NB4 (cell line): Measurements from ENCODE around the gene ELMO3.

Source experiments
- POLR2A ChIP-seq: IDR thresholded peaks from 2 replicates; pipeline ENCODE4 v1.6.1; 2011; ENCODE audit warnings: mild to moderate bottlenecking; ENCODE audit not compliant: insufficient read length; ENCODE audit errors: extremely low read depth
- TF ChIP-seq, protein P1 (sequence below): IDR thresholded peaks from one replicate; pipeline ENCODE4 v1.5.1; 2012; ENCODE audit warnings: low read depth, low read length
- TF ChIP-seq, protein P2 (sequence below): IDR thresholded peaks from 2 replicates; pipeline ENCODE4 v1.6.1; 2011; ENCODE audit warnings: low read depth, low read length

DNA sequence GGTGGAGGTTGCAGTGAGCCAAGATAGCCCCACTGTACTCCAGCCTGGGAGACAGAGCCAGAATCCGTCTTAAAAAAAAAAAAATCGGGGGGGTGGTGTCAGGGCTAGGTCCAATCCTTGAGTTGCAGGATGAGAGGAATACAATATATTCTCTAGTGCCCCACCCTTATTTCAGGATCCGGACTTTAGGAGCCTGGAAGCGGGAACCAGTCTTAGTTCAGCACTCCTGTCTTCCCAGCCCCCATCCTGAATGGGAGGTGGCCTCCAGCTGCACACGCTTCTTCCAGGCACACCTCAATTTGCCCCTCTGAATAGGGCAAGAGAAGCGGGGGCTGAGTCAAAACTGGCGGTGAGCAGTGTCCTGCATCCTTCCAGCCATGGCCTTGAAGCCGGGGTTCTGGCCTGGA is 46.7 kb downstream of the ELMO3 start:
- TF ChIP-seq, protein P1, sequence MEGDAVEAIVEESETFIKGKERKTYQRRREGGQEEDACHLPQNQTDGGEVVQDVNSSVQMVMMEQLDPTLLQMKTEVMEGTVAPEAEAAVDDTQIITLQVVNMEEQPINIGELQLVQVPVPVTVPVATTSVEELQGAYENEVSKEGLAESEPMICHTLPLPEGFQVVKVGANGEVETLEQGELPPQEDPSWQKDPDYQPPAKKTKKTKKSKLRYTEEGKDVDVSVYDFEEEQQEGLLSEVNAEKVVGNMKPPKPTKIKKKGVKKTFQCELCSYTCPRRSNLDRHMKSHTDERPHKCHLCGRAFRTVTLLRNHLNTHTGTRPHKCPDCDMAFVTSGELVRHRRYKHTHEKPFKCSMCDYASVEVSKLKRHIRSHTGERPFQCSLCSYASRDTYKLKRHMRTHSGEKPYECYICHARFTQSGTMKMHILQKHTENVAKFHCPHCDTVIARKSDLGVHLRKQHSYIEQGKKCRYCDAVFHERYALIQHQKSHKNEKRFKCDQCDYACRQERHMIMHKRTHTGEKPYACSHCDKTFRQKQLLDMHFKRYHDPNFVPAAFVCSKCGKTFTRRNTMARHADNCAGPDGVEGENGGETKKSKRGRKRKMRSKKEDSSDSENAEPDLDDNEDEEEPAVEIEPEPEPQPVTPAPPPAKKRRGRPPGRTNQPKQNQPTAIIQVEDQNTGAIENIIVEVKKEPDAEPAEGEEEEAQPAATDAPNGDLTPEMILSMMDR: no peak
- TF ChIP-seq POLR2A: no peak
- TF ChIP-seq, protein P2, sequence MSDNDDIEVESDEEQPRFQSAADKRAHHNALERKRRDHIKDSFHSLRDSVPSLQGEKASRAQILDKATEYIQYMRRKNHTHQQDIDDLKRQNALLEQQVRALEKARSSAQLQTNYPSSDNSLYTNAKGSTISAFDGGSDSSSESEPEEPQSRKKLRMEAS: no peak; the same call in 1 of the 2 replicates
